ENCODE measurements around the gene TARBP2.
A peak's percentile ranks its signal among the peaks of the same experiment; 100 is the strongest.
"Not testable (repeated sequence)": the region's sequence is repeated elsewhere in the genome, so short reads cannot be mapped to it uniquely, and the experiment has no call there.

Gene TARBP2

GRCh38 chr12:53476769-53477209 lies 24.3 kb upstream of the TARBP2 start:
- DNase-seq = no peak

GRCh38 chr12:53478865-53479264 lies 22.2 kb upstream of the TARBP2 start:
- DNase-seq = no peak

GRCh38 chr12:53479331-53479730 lies 21.8 kb upstream of the TARBP2 start:
- no peak for DNase-seq

GRCh38 chr12:53480491-53481442 lies 20.3 kb upstream of the TARBP2 start:
- DNase-seq = no peak

- DNase-seq = not testable (repeated sequence)
These were observed 19.6 kb upstream of the TARBP2 start for GRCh38 chr12:53481458-53481857.

GRCh38 chr12:53481939-53482586 lies 19.0 kb upstream of the TARBP2 start:
- DNase-seq = no peak

- no peak for DNase-seq
These were observed 18.4 kb upstream of the TARBP2 start for GRCh38 chr12:53482626-53483168.

GRCh38 chr12:53483225-53483978 lies 17.7 kb upstream of the TARBP2 start:
- DNase-seq = no peak

- DNase-seq = no peak
These were observed 17.1 kb upstream of the TARBP2 start for GRCh38 chr12:53483979-53484377.

- no peak for DNase-seq
These were observed 16.2 kb upstream of the TARBP2 start for GRCh38 chr12:53484686-53485575.

GRCh38 chr12:53485955-53486735 lies 14.9 kb upstream of the TARBP2 start:
- no peak for DNase-seq

- no peak for DNase-seq
These were observed 14.2 kb upstream of the TARBP2 start for GRCh38 chr12:53486736-53487487.

- DNase-seq = no peak
These were observed 11.7 kb upstream of the TARBP2 start for GRCh38 chr12:53489242-53489864.

- DNase-seq = no peak
These were observed 8.9 kb upstream of the TARBP2 start for GRCh38 chr12:53492188-53492587.

GRCh38 chr12:53492830-53493609 lies 8.1 kb upstream of the TARBP2 start:
- DNase-seq = peak; percentile 57

- DNase-seq = no peak
These were observed 7.3 kb upstream of the TARBP2 start for GRCh38 chr12:53493610-53494391.

- DNase-seq = no peak
These were observed 5.0 kb upstream of the TARBP2 start for GRCh38 chr12:53495903-53496751.

GRCh38 chr12:53496752-53497032 lies 4.4 kb upstream of the TARBP2 start:
- no peak for DNase-seq
